Naive thymus-derived CD8-positive, alpha-beta T cell (primary cell): ENCODE measurements around the gene PYHIN1. TPM values are rescaled to one million over a fixed set of nuclear protein-coding genes. Genes with fewer than 3 reads are reported as not detected.

Experiments
- ATAC-seq, 2 donors: fragments of 150-1000 bp; cut with Tn5 transposase in 1 of 2; sonication (Bioruptor Pico), chemical (Tn5 transposase) in 1 of 2; 1 replicate in 1 of 2; 2 replicates in 1 of 2; pipeline ENCODE4 v1.10.0; 2021; ENCODE audit warnings: mild to moderate bottlenecking in 2 of 2, moderate library complexity in 2 of 2
- POLR2A ChIA-PET: fragments of 350-600 bp; sonication (Branson Sonifier 250); formaldehyde crosslinking; loops from one replicate; lab custom pipeline; 2021; ENCODE audit warnings: antibody characterized with exemption; lab: Charles Lee
- DNase-seq, 10 donors: peaks; one replicate each; pipeline versions ENCODE4 v3.0.0 to v3.0.0-alpha.2; 2020 to 2022
- H3K27ac Mint-ChIP-seq, 10 donors: one replicate each; pipeline ENCODE4 v1.8.0; 2020 to 2022; ENCODE audit warnings: mild to moderate bottlenecking in 10 of 10, mixed read lengths in 10 of 10, moderate library complexity in 4 of 10, inconsistent platforms in 1 of 10
- H3K27me3 Mint-ChIP-seq, 5 donors: one replicate each; pipeline ENCODE4 v1.8.0; 2021 to 2022; ENCODE audit warnings: mixed read lengths in 5 of 5
- H3K36me3 Mint-ChIP-seq, 3 donors: one replicate each; pipeline ENCODE4 v1.8.0; 2020 to 2022; ENCODE audit warnings: mixed read lengths in 3 of 3, mild to moderate bottlenecking in 2 of 3, inconsistent platforms in 1 of 3
- H3K4me1 Mint-ChIP-seq, 4 donors: one replicate each; pipeline ENCODE4 v1.8.0; 2021 to 2022; ENCODE audit warnings: mixed read lengths in 4 of 4
- H3K4me3 Mint-ChIP-seq, 10 donors: one replicate each; pipeline ENCODE4 v1.8.0; 2020 to 2022; ENCODE audit warnings: mild to moderate bottlenecking in 10 of 10, mixed read lengths in 10 of 10, moderate library complexity in 6 of 10, inconsistent platforms in 1 of 10
- H3K9me3 Mint-ChIP-seq, 9 donors: one replicate each; pipeline ENCODE4 v1.8.0; 2020 to 2022; ENCODE audit warnings: mixed read lengths in 9 of 9, mild to moderate bottlenecking in 3 of 9, inconsistent platforms in 1 of 9, moderate library complexity in 1 of 9
- polyA plus RNA-seq, 3 donors: library from polyadenylated mRNA; unstranded; fragments of 300-500 nt; fragmentation: Illumina TruSeq; gene quantifications; one replicate each; pipeline ENCODE4 v1.2.3, GENCODE V29; 2021
- total RNA-seq, 8 experiments: library from RNA in 2 of 8; stranded (reverse) in 2 of 8; gene quantifications; one replicate each; pipeline ENCODE4 v1.2.3 and lab custom pipeline; 2021 to 2026

The PYHIN1 gene
- 10 to 100 TPM; 10.9 to 15.1 TPM for total RNA-seq
- polyA plus RNA-seq: 10 to 100 TPM in 1 of 3 donors, 1 to 10 TPM in 2; 4.3 to 49.0 (median 5.9) TPM
- total RNA-seq (lab: John Stamatoyannopoulos, UW): 0.84 to 4.1 (median 2.4) reads per million in 6 experiments

DNA sequence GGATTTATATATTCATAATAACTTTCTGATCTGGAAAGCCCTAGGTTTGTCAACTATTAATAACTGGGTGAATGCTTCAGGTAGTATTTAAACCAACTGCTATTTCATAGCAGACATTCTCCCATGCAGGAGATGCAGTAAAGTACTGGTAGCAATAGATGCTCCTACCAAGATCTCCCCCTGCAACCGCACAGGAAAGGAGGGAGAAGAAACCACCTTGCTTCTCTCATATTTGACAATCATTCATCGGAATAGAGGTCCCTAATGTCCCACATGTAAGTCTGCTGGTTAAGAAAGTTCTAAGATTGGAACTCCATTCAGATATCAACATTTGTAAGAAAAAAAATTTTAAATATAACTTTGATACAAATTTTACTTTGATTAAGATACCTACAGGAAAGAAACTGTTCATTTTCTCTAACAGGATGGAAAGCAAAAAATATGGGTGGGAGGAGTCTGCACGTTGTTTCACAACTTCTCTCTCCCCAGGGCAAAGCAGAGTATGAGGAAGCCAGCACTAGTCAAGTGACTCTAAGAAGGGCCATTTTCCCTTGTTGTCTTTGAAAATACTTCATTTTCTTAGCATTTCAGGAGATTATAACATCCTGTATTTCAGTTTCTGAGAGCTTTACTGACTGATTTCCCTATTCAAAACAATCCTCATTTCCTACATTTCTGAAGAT lies at the start of gene PYHIN1:
Gene PYHIN1 (plus strand): TSS at position 498 of the 683 bp plus-strand sequence. CDS start 5,359 bp downstream, outside the sequence.
- peaks cover 0 to 14% (median 6%) of the 10 kb centered on the region in 5 donors for H3K27me3 Mint-ChIP-seq
- ATAC-seq (peak; percentile 67 to 75), DNase-seq (peak in 1 of 10 donors; percentile 26)
- H3K36me3 Mint-ChIP-seq: peaks cover 0 to 10% (median 8%) of the 10 kb centered on the region in 3 donors
- H3K4me3 Mint-ChIP-seq: peak within 1 kb of the TSS; percentile 49 to 95 (median 84)
- POLR2A ChIA-PET: no interaction called here
- peak within 1 kb of the TSS in 8 of 10 donors; percentile 1 to 94 (median 81) for H3K27ac Mint-ChIP-seq
- peaks cover 0 to 26% (median 10%) of the 10 kb centered on the region in 4 donors for H3K4me1 Mint-ChIP-seq
- H3K9me3 Mint-ChIP-seq: peaks cover 0 to 17% (median 10%) of the 10 kb centered on the region in 9 donors

DNA sequence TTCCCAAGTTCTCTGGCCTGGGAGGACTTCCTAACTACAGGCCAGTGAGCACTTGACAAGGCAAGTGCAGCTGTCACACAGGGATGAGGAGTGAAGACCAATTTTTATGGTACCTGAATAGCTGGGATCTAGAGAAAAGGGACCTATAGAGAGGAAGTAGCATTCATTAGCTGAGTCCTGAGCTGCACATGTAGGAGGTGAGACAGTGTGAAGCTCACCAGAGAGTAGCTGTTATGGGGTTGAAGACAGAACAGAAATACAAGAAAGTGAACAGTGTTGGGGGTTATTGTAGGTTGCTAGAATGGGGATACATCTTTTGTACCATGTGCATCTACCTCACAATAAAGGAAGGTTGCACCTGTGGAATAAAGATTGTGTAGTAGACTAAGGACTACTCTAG lies 37.7 kb upstream of the PYHIN1 start:
- POLR2A ChIA-PET: no interaction called here
- H3K36me3 Mint-ChIP-seq: peaks cover 0 to 5% (median 2%) of the 10 kb centered on the region in 3 donors
- ATAC-seq (no peak), DNase-seq (no peak)
- H3K27ac Mint-ChIP-seq: no peak overlapping the region
- no peak overlapping the region for H3K4me3 Mint-ChIP-seq
- no peaks in the 10 kb centered on the region for H3K4me1 Mint-ChIP-seq
- H3K27me3 Mint-ChIP-seq: peaks cover 0 to 1% (median 0%) of the 10 kb centered on the region in 5 donors
- H3K9me3 Mint-ChIP-seq: peaks cover 0 to 14% (median 9%) of the 10 kb centered on the region in 9 donors

DNA sequence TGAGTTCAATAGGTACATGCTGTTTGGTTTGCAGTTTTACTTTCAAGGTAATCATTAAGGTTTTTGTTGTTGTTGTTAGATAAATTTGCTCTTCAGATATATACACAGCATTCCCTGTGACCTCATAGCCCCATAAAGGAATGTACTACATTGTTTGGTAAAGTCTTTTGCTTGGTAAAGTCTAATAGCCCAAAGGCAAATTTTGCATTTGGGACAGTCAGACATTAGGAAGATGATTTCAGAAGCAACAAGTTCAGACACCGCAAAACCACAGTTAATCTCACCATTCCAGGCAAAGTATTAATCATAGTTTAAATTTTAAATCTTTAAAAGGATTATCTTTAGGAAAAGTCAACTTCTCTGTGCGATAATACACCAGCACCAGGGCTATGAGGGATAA lies 32.6 kb upstream of the PYHIN1 start:
- peaks cover 0 to 10% (median 7%) of the 10 kb centered on the region in 9 donors for H3K9me3 Mint-ChIP-seq

DNA sequence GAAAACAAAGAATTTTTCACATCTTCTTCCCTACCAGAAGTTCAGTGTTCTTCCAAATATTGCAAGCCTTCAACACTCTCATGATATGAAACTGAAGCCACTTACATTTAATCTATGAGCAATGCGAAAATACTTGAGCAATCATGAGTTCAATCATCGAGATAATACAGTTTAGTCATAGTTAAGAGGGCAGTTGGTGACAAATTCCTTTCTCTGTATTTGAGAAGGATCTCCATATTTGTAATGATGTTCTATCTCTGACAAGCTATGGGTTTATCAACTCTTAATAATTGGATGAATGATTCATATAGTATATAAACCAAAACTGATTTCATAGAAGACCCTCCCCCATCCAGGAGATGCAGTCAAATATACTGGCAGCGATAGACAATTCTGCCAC lies 29.7 kb upstream of the PYHIN1 start:
- H3K36me3 Mint-ChIP-seq: peaks cover 0 to 6% (median 0%) of the 10 kb centered on the region in 3 donors
- H3K27ac Mint-ChIP-seq: no peak overlapping the region
- H3K27me3 Mint-ChIP-seq: peaks cover 14 to 48% (median 17%) of the 10 kb centered on the region in 5 donors
- POLR2A ChIA-PET: no interaction called here
- DNase-seq (no peak), ATAC-seq (no peak)
- peaks cover 0 to 4% (median 0%) of the 10 kb centered on the region in 9 donors for H3K9me3 Mint-ChIP-seq
- no peak overlapping the region for H3K4me3 Mint-ChIP-seq
- H3K4me1 Mint-ChIP-seq: no peaks in the 10 kb centered on the region

More for the DNA sequence above, 32.6 kb upstream of the PYHIN1 start:
- no peaks in the 10 kb centered on the region for H3K4me1 Mint-ChIP-seq
- H3K4me3 Mint-ChIP-seq: no peak overlapping the region
- peaks cover 0 to 2% (median under 1%) of the 10 kb centered on the region in 3 donors for H3K36me3 Mint-ChIP-seq
- no peak for ATAC-seq
- H3K27ac Mint-ChIP-seq: no peak overlapping the region
- peaks cover 9 to 24% (median 11%) of the 10 kb centered on the region in 5 donors for H3K27me3 Mint-ChIP-seq
- POLR2A ChIA-PET: no interaction called here
- no peak for DNase-seq

DNA sequence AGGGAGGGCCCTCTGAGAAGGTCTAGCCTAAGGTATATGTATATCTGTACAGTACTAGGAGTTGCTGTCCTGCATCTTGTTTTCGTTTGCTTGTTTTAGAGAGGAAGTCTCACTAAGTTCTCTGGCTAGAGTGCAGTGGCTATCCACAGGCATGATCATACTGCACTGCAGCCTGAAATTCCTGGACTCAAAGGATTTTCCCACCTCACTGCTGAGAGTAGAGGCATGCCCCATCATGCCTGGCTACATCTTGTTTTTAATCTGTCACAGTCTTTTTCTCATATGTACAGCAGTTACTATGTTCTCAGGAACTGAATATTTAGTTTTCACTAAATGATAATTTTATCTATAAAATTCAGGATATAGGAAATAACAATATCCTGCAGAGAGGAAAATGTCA lies 15.3 kb upstream of the PYHIN1 start:
- Mint-ChIP-seq H3K36me3 (peaks cover 0 to 27% (median 21%) of the 10 kb centered on the region in 3 donors), H3K27ac (no peak overlapping the region), H3K4me3 (no peak overlapping the region), H3K4me1 (no peaks in the 10 kb centered on the region), H3K9me3 (peaks cover 20 to 41% (median 35%) of the 10 kb centered on the region in 9 donors), H3K27me3 (peaks cover 0 to 9% (median 4%) of the 10 kb centered on the region in 5 donors)
- POLR2A ChIA-PET: no interaction called here
- DNase-seq (no peak), ATAC-seq (no peak)

DNA sequence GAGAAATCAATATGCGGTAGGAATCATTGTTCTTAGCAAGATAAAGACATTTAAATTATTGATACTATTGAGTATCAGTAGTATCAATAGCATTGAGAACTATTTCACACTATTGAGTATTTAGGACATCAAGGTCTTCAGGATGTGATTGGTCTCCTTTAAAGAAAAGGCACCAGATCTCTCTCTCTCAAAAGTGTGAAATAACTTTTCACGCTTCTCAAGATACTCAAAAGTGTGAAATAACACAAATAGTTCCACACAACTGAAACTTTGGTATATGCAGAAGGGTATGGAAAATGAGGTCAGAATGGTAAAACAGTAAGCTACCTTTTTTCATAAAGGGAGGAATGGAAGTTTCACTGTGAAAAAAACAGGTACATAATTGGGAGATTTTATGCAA lies 6.7 kb upstream of the PYHIN1 start:
- peak overlapping the region in 2 of 10 donors; percentile 39 to 58 for H3K27ac Mint-ChIP-seq
- H3K4me3 Mint-ChIP-seq: no peak overlapping the region
- peaks cover 0 to 15% (median 12%) of the 10 kb centered on the region in 3 donors for H3K36me3 Mint-ChIP-seq
- peaks cover 4 to 31% (median 17%) of the 10 kb centered on the region in 9 donors for H3K9me3 Mint-ChIP-seq
- H3K4me1 Mint-ChIP-seq: peaks cover 0 to 13% (median 2%) of the 10 kb centered on the region in 4 donors
- H3K27me3 Mint-ChIP-seq: peaks cover 1 to 21% (median 7%) of the 10 kb centered on the region in 5 donors
- POLR2A ChIA-PET: interaction anchor here (0.6 kb wide), 1 partner anchor 15 kb away, joined by 4 read pairs; no protein-coding TSS in a partner anchor
- no peak for ATAC-seq
- peak in 1 of 10 donors; percentile 10 for DNase-seq

DNA sequence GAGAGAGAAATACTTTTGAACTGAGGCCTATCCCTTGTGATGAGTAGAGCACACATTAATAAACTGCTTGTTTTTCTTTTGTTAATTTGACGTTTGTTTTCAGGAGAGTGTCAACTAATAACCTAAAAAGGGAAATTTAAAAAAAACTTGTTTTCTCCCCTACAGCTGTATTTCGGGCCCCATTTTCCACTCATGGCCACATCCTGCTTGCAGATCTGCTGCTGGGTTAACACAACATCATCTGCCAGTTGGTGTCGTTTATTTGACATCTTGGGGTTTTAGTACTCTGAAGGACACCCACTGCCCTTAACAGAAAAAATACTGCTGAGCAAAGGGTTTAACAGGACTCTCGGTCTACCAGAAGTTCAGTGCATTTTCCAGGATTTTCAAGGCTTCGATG lies 848 bp upstream of the PYHIN1 start:
- peaks cover 0 to 26% (median 9%) of the 10 kb centered on the region in 4 donors for H3K4me1 Mint-ChIP-seq
- peak overlapping the region in 5 of 10 donors; percentile 59 to 94 (median 75) for H3K27ac Mint-ChIP-seq
- peak overlapping the region in 6 of 10 donors; percentile 25 to 94 (median 75) for H3K4me3 Mint-ChIP-seq
- peaks cover 0 to 10% (median 8%) of the 10 kb centered on the region in 3 donors for H3K36me3 Mint-ChIP-seq
- peaks cover 0 to 17% (median 10%) of the 10 kb centered on the region in 9 donors for H3K9me3 Mint-ChIP-seq
- peak in 1 of 2 donors; percentile 50 for ATAC-seq
- POLR2A ChIA-PET: no interaction called here
- peaks cover 0 to 14% (median 5%) of the 10 kb centered on the region in 5 donors for H3K27me3 Mint-ChIP-seq
- peak in 2 of 10 donors; percentile 3 to 34 for DNase-seq

DNA sequence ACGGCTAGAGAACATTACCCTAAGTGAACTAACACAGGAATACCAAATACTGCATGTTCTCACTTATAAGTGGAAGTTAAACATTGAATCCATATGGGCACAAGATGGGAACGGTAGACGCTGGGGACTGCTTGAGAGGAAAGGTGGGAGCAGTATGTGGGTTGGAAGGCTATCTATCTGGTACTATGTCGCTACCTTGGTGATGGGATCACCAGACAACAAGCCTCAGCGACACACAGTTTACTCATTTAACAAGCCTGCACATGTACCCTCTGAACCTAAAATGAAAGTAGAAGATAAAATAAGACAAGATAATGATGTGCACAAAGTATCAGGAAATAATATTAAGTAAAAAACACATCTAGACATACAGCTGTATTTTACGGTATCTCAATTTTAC lies 819 bp downstream of the PYHIN1 start:
- POLR2A ChIA-PET: no interaction called here
- DNase-seq (no peak), ATAC-seq (no peak)
- Mint-ChIP-seq H3K9me3 (peaks cover 0 to 8% (median 4%) of the 10 kb centered on the region in 9 donors), H3K4me1 (peaks cover 0 to 29% (median 11%) of the 10 kb centered on the region in 4 donors), H3K27me3 (peaks cover 0 to 13% (median 4%) of the 10 kb centered on the region in 5 donors), H3K27ac (peak overlapping the region in 8 of 10 donors; percentile 1 to 94 (median 81)), H3K36me3 (peaks cover 0 to 10% (median 3%) of the 10 kb centered on the region in 3 donors), H3K4me3 (peak overlapping the region; percentile 49 to 95 (median 84))

DNA sequence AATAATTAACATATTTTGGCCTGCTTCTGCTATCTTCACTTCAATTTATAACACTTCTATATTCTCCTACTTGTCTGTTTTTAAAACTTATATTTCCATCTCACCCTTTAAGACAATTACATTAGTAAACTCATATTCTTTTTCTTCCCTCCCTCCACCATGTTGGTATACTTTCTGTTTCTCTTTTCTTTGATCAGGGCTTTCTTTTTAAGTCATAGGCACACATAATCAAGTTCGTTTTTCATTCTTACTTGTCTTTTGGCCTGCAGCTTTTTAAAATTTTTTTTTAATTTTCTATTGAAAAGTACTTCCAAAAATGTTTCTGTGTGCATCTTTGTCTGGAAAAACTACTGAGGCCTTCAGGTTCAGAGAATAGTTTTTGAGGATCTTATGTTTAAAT lies 2.3 kb downstream of the PYHIN1 start:
- DNase-seq (peak in 1 of 10 donors; percentile 2), ATAC-seq (no peak)
- H3K9me3 Mint-ChIP-seq: peaks cover 0 to 4% (median 0%) of the 10 kb centered on the region in 9 donors
- POLR2A ChIA-PET: no interaction called here
- peaks cover 0 to 8% (median 0%) of the 10 kb centered on the region in 3 donors for H3K36me3 Mint-ChIP-seq
- peak overlapping the region; percentile 46 to 89 (median 67) for H3K4me3 Mint-ChIP-seq
- H3K27me3 Mint-ChIP-seq: peaks cover 0 to 11% (median under 1%) of the 10 kb centered on the region in 5 donors
- peak overlapping the region in 8 of 10 donors; percentile 12 to 83 (median 59) for H3K27ac Mint-ChIP-seq
- H3K4me1 Mint-ChIP-seq: peaks cover 0 to 32% (median 12%) of the 10 kb centered on the region in 4 donors

DNA sequence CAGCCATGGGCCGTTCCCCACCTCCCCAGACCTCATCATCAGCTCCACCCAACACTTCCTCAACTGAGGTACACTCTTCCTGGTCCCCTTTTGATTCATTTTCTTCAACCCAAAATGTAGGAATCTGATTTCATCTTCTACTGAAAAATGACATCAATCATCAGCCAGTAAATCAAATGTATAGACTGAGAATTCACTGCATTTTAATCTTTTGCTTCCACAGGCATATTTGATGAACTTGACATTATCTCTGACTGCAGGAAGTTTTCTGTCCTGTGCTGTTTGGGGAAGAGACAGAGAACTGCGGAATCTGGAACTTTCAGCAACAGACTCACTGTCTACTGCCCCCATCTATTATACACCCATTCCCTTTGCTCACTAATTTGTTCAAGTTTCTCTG lies 7.8 kb downstream of the PYHIN1 start:
- POLR2A ChIA-PET: no interaction called here
- Mint-ChIP-seq H3K4me1 (peaks cover 0 to 29% (median 4%) of the 10 kb centered on the region in 4 donors), H3K4me3 (no peak overlapping the region), H3K9me3 (no peaks in the 10 kb centered on the region), H3K27ac (peak overlapping the region in 2 of 10 donors; percentile 46 to 72), H3K27me3 (peaks cover 3 to 18% (median 6%) of the 10 kb centered on the region in 5 donors), H3K36me3 (peaks cover 0 to 9% (median 5%) of the 10 kb centered on the region in 3 donors)
- ATAC-seq (no peak), DNase-seq (no peak)

DNA sequence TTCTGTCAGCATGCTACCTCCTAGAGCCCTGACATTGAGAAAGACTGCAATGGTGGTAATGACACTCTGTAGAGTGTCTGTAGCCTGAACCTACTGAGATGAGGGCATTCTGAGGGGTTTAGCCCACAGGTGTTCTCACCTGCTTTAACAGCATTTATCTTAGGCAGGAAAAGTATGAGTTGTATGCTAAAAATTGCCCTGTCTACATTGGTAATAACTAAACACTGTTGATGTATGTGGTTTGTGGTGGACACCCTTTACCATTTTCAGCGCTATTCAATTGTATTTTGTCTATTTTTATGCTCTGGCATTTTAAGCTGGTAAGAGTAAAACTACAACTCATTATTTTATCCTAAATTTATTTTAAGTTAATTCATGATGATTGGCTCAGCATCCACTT lies 10.0 kb downstream of the PYHIN1 start:
- H3K27ac Mint-ChIP-seq: peak overlapping the region in 2 of 10 donors; percentile 36 to 47
- peaks cover 0 to 26% (median 1%) of the 10 kb centered on the region in 4 donors for H3K4me1 Mint-ChIP-seq
- POLR2A ChIA-PET: no interaction called here
- no peaks in the 10 kb centered on the region for H3K9me3 Mint-ChIP-seq
- H3K36me3 Mint-ChIP-seq: peaks cover 0 to 16% (median 3%) of the 10 kb centered on the region in 3 donors
- ATAC-seq: no peak
- H3K27me3 Mint-ChIP-seq: peaks cover 2 to 18% (median 6%) of the 10 kb centered on the region in 5 donors
- no peak for DNase-seq
- no peak overlapping the region for H3K4me3 Mint-ChIP-seq

DNA sequence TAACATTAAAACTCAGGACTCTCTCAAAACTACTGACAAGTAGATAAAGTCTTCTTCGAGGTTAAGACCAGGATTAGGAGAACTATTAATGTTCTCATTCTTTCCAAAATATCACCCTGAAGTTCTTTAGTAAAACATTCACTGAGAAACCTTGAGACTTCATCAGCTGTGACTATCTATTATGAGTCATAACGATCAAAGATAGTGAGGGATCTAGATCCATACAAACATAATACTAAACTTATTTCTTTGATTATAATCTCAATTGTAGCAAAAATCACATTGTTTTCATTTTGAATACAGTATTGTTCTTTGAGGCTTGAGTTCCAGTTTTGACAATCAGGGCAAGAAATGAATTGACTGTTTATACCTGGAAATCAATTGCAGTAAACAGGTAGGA lies 11.1 kb downstream of the PYHIN1 start:
- no peak for DNase-seq
- Mint-ChIP-seq H3K36me3 (peaks cover 0 to 20% (median 0%) of the 10 kb centered on the region in 3 donors), H3K27ac (no peak overlapping the region), H3K4me3 (no peak overlapping the region), H3K4me1 (peaks cover 0 to 25% (median 0%) of the 10 kb centered on the region in 4 donors), H3K27me3 (peaks cover 2 to 18% (median 6%) of the 10 kb centered on the region in 5 donors), H3K9me3 (no peaks in the 10 kb centered on the region)
- no peak for ATAC-seq
- POLR2A ChIA-PET: no interaction called here
